NCI-H526 treated with DMSO at 0.1 percent for 48 hours (cell line): ENCODE measurements around the gene CROCC2.

Experiments
- DNase-seq: peaks from one replicate; lab custom pipeline; 2025; lab: John Stamatoyannopoulos, UW

The CROCC2 gene

DNA sequence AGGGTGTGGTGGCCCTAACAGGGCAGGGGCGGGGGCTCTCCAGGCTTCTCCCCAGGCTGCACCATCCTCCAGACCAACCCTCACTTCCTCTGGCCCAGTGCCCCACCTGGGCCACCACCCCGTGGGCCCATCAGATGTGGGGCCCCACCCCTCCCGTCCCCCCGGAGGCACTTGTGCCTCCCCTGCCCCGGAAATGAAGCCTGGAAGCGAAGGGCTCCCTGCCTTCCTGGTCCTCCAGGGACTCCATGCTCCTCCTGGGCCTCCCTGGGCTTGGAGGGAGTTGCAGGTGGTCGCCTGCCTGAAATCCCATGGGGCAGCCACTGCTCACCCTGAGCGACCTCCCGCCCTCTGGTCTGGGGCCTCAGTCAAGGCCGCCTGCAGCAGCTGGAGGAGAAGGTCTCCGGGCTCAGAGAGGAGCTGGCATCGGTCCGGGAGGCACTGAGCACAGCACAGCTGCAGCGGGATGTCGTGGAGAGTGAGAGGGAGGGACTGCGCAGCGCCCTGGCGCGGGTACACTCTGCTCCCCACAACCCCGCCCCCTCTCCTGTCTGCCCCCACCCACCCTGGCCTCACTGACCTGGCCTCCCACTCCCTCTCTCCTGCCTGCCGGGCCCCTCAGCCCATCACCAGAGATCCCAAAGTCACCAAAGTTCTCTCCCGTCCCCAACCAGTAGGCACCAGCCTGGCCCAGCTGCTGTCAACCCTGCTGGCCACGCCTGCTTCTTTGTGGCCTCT is 28.0 kb downstream of the CROCC2 start:
- no peak for DNase-seq

- DNase-seq = no peak
These were observed 28.6 kb downstream of the CROCC2 start for GRCh38 chr2:240934701-240935102.

DNA sequence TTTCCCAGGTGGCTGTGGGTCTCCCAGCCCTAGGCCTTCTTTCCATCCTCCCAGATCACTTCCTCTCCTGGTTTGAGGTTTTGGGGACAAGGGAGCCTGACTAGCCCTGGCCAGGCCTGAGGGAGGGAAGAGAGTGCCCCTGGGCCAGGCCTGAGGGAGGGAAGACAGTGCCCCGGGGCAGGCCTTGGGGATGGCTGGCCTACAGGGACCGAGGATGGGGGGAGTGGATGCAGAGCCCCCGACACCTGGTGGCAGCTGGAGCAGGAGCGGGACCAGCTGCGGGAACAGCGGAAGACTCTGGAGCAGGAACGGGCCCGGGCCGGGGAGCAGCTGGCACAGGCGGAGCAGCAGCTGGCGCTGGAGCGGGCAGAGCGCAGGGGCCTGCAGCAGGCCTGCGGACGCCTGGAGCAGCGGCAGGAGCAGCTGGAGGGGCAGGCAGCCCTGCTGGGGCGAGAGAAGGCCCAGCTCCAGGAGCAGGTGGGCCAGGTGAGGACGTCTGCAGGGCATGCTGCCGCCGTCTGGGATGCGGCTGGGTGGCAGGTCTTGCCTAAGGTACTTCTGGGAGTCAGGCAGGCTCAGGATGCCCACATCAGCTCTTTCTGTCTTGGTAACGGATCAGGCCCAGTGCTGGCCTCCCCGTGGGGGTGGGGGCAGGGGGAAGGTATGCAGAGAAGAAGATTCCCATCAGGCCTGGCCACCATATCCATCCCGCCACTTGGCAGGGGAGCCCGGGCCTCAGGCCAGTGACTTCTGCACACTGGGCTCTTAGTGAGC is 29.2 kb downstream of the CROCC2 start:
- no peak for DNase-seq

DNA sequence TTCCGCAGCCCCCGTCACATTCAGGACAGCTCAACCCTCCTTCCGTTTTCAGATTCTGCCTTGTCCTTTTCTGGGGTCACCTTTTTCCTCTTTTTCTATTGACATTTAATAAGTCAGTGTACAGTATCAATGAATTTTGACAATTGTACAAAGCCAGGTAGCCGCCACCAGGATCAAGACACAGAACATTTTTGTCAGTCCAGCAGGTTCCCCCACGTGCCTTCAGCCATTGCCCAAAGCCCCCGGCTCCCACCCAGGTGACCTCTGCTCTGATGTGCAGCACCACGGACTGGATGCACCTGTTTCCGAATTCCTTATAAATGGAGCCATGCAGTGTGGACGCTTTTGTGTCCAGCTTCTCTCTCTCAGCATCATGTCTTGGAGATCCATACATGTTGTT is 30.0 kb downstream of the CROCC2 start:
- DNase-seq = no peak

- no peak for DNase-seq
These were observed 39.9 kb downstream of the CROCC2 start for GRCh38 chr2:240946046-240946445.

DNA sequence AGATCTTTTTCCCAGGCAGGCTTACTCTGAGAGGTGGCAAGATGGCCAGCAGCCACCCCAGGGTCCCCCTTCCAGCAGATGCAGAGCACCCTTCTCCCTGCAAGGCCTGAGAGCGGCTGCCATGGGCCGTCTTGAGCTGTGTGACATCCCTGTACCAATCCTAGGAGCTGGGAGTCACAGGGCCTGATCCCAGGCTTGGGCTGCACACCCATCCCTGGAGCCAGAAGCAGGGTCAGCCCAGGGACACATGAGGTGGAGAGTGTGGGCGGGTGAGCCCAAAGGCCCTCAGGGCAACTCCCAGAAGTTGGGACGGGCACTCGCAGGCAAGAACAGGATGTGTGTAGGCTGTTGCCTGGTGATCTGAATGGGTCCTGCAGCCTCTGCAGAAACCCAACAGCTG is 40.5 kb downstream of the CROCC2 start:
- no peak for DNase-seq

- DNase-seq = no peak
These were observed 41.0 kb downstream of the CROCC2 start for GRCh38 chr2:240947176-240947575.

- no peak for DNase-seq
These were observed 41.5 kb downstream of the CROCC2 start for GRCh38 chr2:240947607-240948006.

GRCh38 chr2:240948086-240948485 is 42.0 kb downstream of the CROCC2 start:
- no peak for DNase-seq

GRCh38 chr2:240948905-240949790 is 43.0 kb downstream of the CROCC2 start:
- no peak for DNase-seq

- no peak for DNase-seq
These were observed 43.9 kb downstream of the CROCC2 start for GRCh38 chr2:240949791-240950705.

- no peak for DNase-seq
These were observed 45.0 kb downstream of the CROCC2 start for GRCh38 chr2:240951045-240951594.

GRCh38 chr2:240952496-240953246 is 46.5 kb downstream of the CROCC2 start:
- DNase-seq = no peak

DNA sequence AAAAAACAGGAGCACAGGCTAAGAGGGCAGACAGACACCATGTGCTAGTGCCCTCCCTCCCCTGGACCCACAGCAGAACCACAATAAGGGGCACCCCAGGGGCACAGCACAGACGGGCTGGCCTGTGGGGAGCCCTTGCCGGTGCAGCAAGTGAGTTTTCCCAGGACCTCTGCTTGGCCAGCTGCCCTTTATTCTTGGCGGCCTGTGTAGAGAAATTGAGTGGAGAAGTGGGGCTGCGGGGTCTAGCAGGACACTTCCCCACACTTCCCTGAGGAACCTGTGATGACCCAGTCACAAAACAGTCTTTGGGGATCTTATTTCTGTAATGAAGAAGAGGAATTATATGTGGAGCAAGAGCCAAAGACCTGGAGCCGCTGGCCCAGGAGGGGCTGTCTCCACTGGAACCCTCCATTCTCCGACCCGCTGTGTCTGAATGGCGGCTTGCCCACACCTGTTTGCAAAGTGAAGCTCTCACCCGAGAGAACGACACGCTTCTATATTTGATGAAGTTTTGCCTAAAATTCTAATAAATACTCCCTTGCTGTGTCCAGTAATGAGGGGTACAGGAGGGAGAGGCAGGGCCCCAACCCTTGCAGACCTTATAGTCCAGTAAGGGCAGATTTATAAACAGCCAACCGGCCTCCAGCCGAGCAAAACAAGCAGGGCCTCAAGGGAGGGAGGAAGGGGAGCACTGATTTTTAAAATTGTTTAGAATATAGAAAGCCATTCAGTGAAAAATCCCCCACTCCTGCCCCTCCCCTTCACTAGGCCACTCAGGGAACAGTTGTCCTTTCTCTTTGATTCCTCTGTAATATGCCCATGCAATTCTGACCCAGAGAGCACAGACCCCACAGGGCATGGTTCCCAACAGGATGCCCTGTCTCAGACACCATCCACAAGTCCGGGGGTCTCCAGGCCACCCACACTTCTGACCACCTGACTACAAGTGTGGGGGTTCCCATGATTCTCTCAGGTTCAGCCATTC is 47.6 kb downstream of the CROCC2 start:
- DNase-seq = no peak

DNA sequence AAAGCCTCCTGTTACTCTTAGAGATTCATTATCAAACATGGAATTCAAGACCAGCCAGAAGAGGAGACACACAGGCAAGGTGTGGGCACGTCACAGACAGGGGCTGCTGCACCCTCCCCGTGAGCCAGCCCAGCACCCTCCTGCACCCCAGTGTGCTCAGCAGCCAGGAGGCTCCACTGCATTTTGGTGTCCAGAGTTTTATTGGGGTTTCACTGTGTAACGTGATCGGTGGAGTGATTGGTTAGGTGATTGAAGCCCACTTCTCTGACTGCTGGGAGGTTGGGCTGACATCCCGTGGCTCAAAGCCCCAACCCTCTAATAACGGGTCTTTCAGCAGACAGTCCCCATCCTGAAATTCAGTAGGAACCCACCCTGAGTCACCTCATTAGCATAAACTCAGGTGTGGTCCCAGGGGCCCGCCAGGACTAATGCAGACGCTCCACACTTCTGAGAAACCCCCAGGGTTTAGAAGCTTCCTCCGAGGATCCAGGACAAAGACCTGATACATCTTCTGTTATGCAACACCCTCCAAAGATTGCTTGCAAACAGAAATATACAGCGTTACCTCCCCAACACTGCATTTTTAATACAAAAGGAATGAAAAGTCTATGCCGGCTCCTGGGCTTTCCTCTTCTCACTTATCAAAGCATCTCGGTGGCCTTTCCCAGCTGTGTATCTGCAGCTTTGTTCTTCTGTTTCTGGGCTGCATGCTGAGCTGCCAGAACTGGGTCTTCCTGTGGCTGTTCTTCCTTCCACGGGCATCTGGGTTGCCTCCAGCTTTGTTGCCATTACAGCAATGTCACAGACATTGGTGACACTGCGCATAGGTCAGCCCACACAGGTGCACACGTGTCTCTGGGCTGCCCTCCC is 48.5 kb downstream of the CROCC2 start:
- no peak for DNase-seq

DNA sequence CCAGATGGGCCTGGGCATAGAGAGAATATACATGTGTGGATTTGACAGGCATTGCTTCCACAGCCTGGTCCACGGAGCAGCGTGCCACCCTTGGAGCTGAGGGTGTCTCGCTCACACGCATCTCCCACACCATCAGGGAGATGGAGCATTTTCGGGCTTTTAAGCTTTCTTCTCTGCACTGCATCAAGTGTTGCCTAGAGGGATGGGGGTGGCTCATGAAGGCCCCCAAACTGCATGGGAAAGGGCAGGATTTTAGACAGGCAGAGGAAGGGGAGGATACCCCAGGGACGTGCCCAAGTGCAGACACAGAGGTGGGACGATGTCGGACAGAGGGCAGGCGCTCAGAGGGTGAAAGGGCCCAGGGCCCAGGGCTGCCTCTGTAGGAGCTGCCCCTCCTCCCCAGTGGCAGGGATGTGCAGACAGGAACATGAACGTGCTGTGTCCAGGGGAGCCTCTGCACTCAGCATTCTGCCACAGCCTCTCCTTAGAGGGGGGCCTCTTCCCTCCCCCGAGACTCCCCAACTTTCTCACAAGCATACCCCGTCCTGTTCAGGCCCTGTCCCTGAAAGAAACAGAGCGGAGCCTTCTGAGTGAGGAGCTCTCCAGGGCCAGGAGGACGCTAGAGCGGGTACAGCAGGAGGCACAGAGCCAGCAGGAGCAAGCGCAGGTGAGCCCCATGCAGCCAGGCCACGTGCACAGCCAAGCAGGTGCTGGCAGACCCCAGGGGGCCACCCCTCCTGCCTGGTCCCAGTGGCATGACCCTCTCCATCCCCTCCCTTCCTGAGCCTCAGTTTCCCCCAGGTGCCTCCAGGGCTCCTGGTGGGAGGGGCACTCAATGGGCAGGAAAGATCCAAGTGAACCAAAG is 49.4 kb downstream of the CROCC2 start:
- no peak for DNase-seq
